Hindlimb muscle (tissue), 1 donor: Measurements from ENCODE around the gene AOX1. TPM values are rescaled to one million over a fixed set of nuclear protein-coding genes. Genes with fewer than 3 reads are reported as not detected.
"Not testable (repeated sequence)": the region's sequence is repeated elsewhere in the genome, so short reads cannot be mapped to it uniquely, and the experiment has no call there.

Experiments
- DNase-seq: peaks from one replicate; pipeline ENCODE4 v3.0.0-alpha.2; 2013
- polyA plus RNA-seq: library from polyadenylated mRNA; unstranded; fragments of 120-200 nt; gene quantifications from one replicate; pipeline ENCODE4 v1.2.1, GENCODE V29; 2013; ENCODE audit not compliant: insufficient read length

The AOX1 gene
- polyA plus RNA-seq, 1 donor, result 1.5 TPM

- DNase-seq, result no peak
Observed at GRCh38 chr2:200669308-200669707, 83.5 kb downstream of the AOX1 start.

- no peak for DNase-seq
Observed at GRCh38 chr2:200670313-200670712, 84.5 kb downstream of the AOX1 start.

DNA sequence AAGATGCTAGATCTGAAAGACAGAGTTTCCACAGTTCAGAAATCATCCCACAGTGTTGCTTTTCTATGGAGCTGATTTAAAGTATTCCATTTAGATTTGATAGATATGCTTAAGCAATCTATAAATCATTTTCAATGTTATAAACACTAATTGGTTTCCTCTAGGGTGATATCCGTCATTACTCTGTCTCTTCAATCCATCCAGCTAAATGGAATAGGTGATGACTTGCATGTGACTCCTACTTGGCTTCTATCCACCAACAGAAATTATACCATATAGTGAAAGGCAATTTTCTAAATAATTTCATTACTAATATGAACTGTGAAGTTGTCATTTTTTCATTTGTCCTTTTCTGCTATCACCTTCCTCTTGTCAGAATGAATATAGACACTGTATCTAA, 84.9 kb downstream of the AOX1 start:
- no peak for DNase-seq

GRCh38 chr2:200673191-200673590, 87.4 kb downstream of the AOX1 start:
- no peak for DNase-seq

- no peak for DNase-seq
Observed at GRCh38 chr2:200674837-200675236, 89.0 kb downstream of the AOX1 start.

DNA sequence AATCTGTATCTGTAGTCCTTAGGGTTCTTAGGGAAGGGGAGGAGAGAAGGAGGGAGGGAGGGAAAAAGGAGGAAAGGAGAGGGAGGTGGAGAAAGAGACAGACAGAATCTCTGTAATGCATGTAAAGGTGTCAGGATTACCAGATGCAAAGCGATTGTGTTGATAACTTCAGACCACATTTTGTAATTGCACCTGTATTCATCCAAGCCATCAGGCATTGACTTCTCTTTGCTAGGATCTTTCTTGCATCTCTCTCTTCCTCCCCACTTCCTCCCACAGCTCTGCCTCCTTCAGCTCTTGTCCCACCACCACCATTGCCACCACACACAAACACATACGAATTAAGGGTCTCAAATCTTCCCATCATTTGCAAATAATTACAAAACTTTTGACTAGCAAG, 91.4 kb downstream of the AOX1 start:
- no peak for DNase-seq

- DNase-seq, result peak; percentile 32
Observed at GRCh38 chr2:200677721-200678532, 92.1 kb downstream of the AOX1 start.

DNA sequence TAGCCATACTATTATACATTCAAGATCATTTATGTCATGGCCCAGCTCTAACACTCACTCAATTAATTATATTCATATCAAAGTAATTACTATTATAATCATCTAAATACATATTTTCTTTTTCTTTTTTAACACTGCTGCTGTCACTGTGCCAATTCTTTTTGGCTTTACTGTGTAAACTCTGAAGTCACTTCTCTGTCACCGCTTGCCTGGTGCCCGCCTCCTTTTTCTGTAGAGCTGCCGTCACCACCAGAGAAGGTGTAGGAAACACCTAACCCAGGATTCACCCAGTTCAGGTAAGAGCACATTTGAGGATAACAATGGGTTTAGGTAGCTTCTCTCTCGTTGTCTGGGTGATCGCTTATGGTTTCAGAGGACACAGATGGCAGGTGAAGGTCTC, 93.3 kb downstream of the AOX1 start:
- no peak for DNase-seq

GRCh38 chr2:200679535-200679934, 93.7 kb downstream of the AOX1 start:
- no peak for DNase-seq

DNA sequence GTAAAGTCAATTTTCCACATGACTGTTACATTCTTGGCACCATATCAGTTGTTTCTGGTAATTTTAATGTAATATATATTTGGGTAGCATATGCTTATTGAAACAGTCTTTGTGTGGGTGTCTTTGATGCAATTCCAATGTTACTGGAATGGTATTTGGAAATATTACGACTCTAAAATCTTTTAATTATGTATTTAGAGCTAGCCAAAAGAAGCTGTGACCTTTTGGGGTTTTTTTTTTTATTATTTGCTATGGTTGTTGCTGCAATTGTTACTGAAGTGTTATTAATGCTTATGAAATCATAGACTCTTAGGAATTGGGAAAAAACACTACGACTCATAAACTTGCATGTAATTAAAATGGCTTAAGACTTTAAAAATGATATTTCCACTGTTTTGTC, 95.9 kb downstream of the AOX1 start:
- DNase-seq, result no peak

GRCh38 chr2:200682407-200682806, 96.6 kb downstream of the AOX1 start:
- DNase-seq, result not testable (repeated sequence)

- no peak for DNase-seq
Observed at GRCh38 chr2:200687922-200688920, 102.4 kb downstream of the AOX1 start.

- DNase-seq, result no peak
Observed at GRCh38 chr2:200689115-200689514, 103.3 kb downstream of the AOX1 start.

DNA sequence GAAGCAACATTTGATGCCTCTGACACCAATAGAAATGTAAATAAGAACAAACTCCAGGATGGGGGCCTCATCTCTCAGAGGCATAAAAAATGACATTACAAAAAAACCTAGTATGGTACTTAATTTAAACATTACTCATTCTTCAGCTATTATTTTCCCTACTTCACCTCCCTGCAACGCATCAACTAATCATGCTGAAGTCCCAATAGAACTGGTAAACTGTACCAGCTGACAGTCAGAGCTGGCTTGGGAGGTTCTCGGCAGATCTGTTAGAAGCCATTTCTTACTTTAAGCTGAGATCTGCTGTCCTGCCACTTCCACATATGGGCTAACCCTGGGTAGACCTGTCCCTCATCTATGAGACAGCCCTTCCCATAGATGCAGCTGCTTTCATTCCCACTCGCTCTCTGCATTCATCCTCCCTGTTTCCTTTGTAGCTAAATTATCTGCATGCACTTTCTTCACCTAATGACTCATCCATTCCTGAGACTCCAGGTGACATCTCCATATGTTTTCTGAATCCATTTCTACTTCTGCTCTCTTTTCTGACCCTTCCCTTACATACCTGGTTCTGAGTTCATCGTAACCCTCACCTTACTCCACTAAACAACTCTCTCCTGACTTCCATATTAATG, 108.1 kb downstream of the AOX1 start:
- DNase-seq, result no peak

DNA sequence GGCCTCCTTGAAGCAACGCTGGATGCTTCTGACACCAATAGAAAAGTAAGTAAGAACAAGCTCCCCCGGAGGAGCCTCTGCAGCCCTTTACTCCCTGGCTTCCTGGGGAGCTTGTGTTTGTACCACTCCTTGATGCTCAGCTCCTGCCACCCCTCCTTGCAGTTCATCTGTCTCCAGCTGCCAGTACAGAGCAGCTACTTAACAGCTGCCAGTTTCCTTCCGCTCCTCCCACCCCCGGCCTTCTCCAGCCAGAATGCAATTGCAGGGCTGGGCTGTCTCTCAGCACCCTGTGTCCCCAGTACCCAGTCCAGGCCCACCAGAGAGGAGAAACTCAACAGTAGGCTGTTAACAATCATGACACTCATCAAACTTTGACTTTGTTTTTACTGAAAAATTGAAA, 109.4 kb downstream of the AOX1 start:
- DNase-seq, result no peak

DNA sequence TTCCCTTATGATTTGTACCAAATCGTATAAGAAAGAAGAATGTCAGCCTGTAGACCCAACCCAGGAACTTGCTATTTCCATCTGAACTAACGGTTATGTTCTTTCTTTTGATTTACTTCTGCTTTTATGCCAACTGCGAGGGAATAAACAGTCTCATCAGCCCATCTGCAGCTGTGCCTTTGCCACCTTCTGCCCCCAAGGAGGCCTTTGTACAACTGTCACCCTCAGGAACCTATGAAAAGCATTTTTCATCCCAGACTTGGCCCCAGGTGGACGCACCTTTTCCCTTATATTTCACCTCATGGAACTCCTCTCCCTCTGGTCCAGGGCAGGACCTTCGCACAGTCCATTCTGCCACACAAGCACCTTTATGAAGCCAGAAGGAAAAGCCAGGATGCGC, 109.8 kb downstream of the AOX1 start:
- no peak for DNase-seq

- DNase-seq, result no peak
Observed at GRCh38 chr2:200698217-200698616, 112.4 kb downstream of the AOX1 start.

DNA sequence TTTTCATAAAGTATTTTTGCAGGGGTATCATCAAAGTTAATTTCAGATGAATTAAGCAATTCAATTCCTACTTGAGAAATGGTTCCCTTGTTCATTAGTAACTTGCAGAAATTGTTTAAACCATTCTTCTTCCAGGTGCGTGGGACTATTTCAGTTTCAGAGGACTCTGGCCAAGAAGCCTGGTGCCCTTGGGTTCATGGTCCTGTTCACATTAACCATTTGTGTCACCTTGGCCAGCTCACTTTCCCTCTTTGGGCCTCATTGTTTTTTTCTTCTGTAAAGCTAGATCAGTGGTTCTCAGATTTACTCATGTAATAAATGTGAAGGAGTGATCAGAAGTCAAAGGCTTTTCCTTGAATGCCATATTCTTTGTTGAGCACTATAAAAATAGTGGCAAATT, 113.5 kb downstream of the AOX1 start:
- no peak for DNase-seq

- no peak for DNase-seq
Observed at GRCh38 chr2:200700856-200701255, 115.0 kb downstream of the AOX1 start.

DNA sequence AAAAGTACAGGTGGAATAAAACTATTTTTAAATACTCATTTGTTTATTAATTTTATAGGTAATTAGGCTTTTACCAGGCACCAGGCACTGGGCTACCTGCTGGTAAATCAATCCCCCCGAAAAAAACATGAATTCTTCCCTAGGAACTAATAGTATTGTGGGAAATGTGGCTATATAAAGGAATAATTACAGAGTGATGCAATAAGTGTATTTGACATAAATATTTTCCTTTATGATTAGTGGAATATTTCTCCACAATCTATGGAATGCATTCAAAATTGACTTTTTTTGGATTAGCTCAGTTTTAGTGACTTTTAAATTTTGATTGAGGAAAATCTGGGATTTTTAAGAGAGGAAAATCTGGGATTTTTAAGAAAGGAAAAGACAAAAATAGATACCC, 116.2 kb downstream of the AOX1 start:
- no peak for DNase-seq

DNA sequence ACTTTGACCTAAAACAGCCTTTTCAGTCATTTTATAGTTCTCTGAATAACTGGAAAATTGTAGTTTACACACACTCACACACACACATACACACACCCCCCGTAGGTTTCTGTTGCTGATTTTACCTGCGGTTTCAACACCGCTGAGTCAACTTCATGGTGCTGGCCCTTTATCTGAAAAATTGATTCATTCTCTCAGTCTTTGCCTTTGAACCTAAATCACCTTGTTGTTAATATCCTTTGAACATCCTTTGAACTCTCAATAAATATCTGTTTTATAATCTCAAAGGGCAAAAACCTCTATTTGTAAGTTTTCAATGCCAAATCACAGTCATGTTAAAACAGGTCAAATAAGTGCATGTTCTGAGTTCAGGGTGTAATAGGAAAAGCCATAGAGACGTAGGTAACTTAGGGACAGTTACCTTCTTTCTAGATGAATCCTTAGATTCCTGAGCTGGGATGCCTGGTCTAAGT, 116.9 kb downstream of the AOX1 start:
- no peak for DNase-seq

- peak; percentile 48 for DNase-seq
Observed at GRCh38 chr2:200703127-200703925, 117.5 kb downstream of the AOX1 start.
